Measurements from ENCODE around the gene PTOV1. TPM values are rescaled to one million over a fixed set of nuclear protein-coding genes. Genes with fewer than 3 reads are reported as not detected.

The PTOV1 gene
- total RNA-seq, 2 donors from 2014 or later: 64.6 to 81.0 TPM

GRCh38 chr19:49891393-49891792, 40.4 kb downstream of the PTOV1 start:
- DNase-seq (ENCODE audit: low spot score): no peak
- no peak overlapping the region for H3K27ac ChIP-seq
- no peaks in the 10 kb centered on the region for H3K9me3 ChIP-seq
- TF ChIP-seq CTCF (IDR thresholded peaks at IDR 0.05): no peak
- no peaks in the 10 kb centered on the region for H3K27me3 ChIP-seq
- no peak overlapping the region for H3K4me3 ChIP-seq
- peaks cover 4% of the 10 kb centered on the region for H3K36me3 ChIP-seq
- peaks cover 0 to 13% of the 10 kb centered on the region in 2 donors for H3K4me1 ChIP-seq

- no peaks in the 10 kb centered on the region for H3K27me3 ChIP-seq
- peaks cover 4% of the 10 kb centered on the region for H3K36me3 ChIP-seq
- H3K4me3 ChIP-seq: no peak overlapping the region
- peaks cover 0 to 24% of the 10 kb centered on the region in 2 donors for H3K4me1 ChIP-seq
- H3K9me3 ChIP-seq: no peaks in the 10 kb centered on the region
- no peak overlapping the region for H3K27ac ChIP-seq
- TF ChIP-seq CTCF (IDR thresholded peaks at IDR 0.05): no peak
- no peak for DNase-seq (ENCODE audit: low spot score)
Observed at GRCh38 chr19:49892716-49893115, 41.8 kb downstream of the PTOV1 start.

- Histone ChIP-seq H3K4me1 (peaks cover 0 to 24% of the 10 kb centered on the region in 2 donors), H3K4me3 (no peak overlapping the region), H3K27me3 (no peaks in the 10 kb centered on the region), H3K27ac (no peak overlapping the region), H3K9me3 (no peaks in the 10 kb centered on the region), H3K36me3 (no peaks in the 10 kb centered on the region)
- DNase-seq (ENCODE audit: low spot score): no peak
- TF ChIP-seq CTCF (IDR thresholded peaks at IDR 0.05): no peak
Observed at GRCh38 chr19:49894011-49894664, 43.2 kb downstream of the PTOV1 start.

GRCh38 chr19:49894879-49895565, 44.1 kb downstream of the PTOV1 start:
- Histone ChIP-seq H3K27me3 (no peaks in the 10 kb centered on the region), H3K4me3 (no peak overlapping the region), H3K4me1 (peaks cover 0 to 21% of the 10 kb centered on the region in 2 donors), H3K27ac (no peak overlapping the region), H3K36me3 (no peaks in the 10 kb centered on the region), H3K9me3 (no peaks in the 10 kb centered on the region)
- TF ChIP-seq CTCF (IDR thresholded peaks at IDR 0.05): no peak
- no peak for DNase-seq (ENCODE audit: low spot score)

GRCh38 chr19:49895566-49896297, 44.8 kb downstream of the PTOV1 start:
- no peak overlapping the region for H3K4me3 ChIP-seq
- DNase-seq (ENCODE audit: low spot score): no peak

More at GRCh38 chr19:49895566-49896297, 44.8 kb downstream of the PTOV1 start:
- Histone ChIP-seq H3K4me1 (peaks cover 0 to 14% of the 10 kb centered on the region in 2 donors), H3K36me3 (no peaks in the 10 kb centered on the region), H3K27ac (no peak overlapping the region), H3K9me3 (no peaks in the 10 kb centered on the region), H3K27me3 (no peaks in the 10 kb centered on the region)
- no peak for TF ChIP-seq CTCF (IDR thresholded peaks at IDR 0.05)
